ENCODE results near the gene PDAP1. TPM values are rescaled to one million over a fixed set of nuclear protein-coding genes. Genes with fewer than 3 reads are reported as not detected.

Gene PDAP1
- total RNA-seq, 1 experiment from 2014 or later = 150 TPM

- no peak for DNase-seq
- WGBS (ENCODE audit: extremely low coverage, insufficient read length, low lambda C conversion rate) = no CpG with 5 or more reads among the region's 9 CpGs
Observed at GRCh38 chr7:99369767-99370391, 38.5 kb downstream of the PDAP1 start.

More at GRCh38 chr7:99369767-99370391, 38.5 kb downstream of the PDAP1 start:
- no peaks in the 10 kb centered on the region for H3K9me3 ChIP-seq (ENCODE audit: control insufficient read depth, low read depth, low read length)
- no peak overlapping the region for H4K91ac ChIP-seq (ENCODE audit: insufficient read length, low read depth, low read length)
- no peaks in the 10 kb centered on the region for H3K27me3 ChIP-seq (ENCODE audit: insufficient read depth, low read length)
- H3K23me2 ChIP-seq (ENCODE audit: insufficient read length, low read depth, low read length, poor library complexity, severe bottlenecking) = peaks cover 3% of the 10 kb centered on the region
- Mint-ChIP-seq H3K27ac (no peak overlapping the region), H3K9me3 (no peaks in the 10 kb centered on the region), H3K4me1 (peaks cover 10 to 16% of the 10 kb centered on the region in 2 experiments), H3K36me3 (ENCODE audit: insufficient read depth in 1 of 3, low read depth in 3 of 3) (peaks cover 10 to 25% (median 16%) of the 10 kb centered on the region in 3 experiments; a peak in 6 of 7 replicates), H3K27me3 (ENCODE audit: low read depth) (peaks cover 13% of the 10 kb centered on the region), H3K4me3 (no peak overlapping the region)
- no peak overlapping the region for H2BK12ac ChIP-seq (ENCODE audit: insufficient read length, low read depth, low read length)
- no peak overlapping the region for H3K4ac ChIP-seq (ENCODE audit: low read depth, low read length)
- no peak overlapping the region for H3K4me2 ChIP-seq (ENCODE audit: insufficient read depth, insufficient read length, low read length)
- H2AK5ac ChIP-seq (ENCODE audit: insufficient read length, low read length) = no peak overlapping the region
- H4K8ac ChIP-seq (replicated peaks; ENCODE audit: insufficient read length, low read depth, low read length) = no peak overlapping the region
- H3K18ac ChIP-seq (ENCODE audit: insufficient read length, low read depth, low read length) = no peak overlapping the region
- no peak overlapping the region for H2BK5ac ChIP-seq (ENCODE audit: insufficient read length, low read length)
- no peak overlapping the region for H2AFZ ChIP-seq (ENCODE audit: low read length)
- H3K56ac ChIP-seq (ENCODE audit: insufficient read length, low read depth, low read length) = no peak overlapping the region
- no peaks in the 10 kb centered on the region for H4K20me1 ChIP-seq (ENCODE audit: control insufficient read depth, insufficient read depth, insufficient read length)
- H2BK20ac ChIP-seq (ENCODE audit: low read depth, low read length, poor library complexity, severe bottlenecking) = no peak overlapping the region
- H3K23ac ChIP-seq (ENCODE audit: insufficient read length, low read depth, low read length) = no peak overlapping the region
- H4K5ac ChIP-seq (ENCODE audit: insufficient read length, low read depth, low read length) = no peak overlapping the region
- H3K14ac ChIP-seq (ENCODE audit: insufficient read depth, low read length) = no peak overlapping the region
- no peak overlapping the region for H3K9ac ChIP-seq (ENCODE audit: extremely low read depth, insufficient read length, low read length)
- no peak for TF ChIP-seq CTCF (conservative IDR thresholded peaks at IDR 0.05)
- no peaks in the 10 kb centered on the region for H3K79me1 ChIP-seq (ENCODE audit: insufficient read depth, low read depth, low read length, poor library complexity, severe bottlenecking)
- H3K79me2 ChIP-seq (ENCODE audit: insufficient read depth, low read length) = no peaks in the 10 kb centered on the region
- H2BK15ac ChIP-seq (ENCODE audit: low read depth, low read length) = no peak overlapping the region
- no peak overlapping the region for H3T11ph ChIP-seq (ENCODE audit: low read length)
- no peak overlapping the region for H3K27ac ChIP-seq (ENCODE audit: insufficient read length, low read depth, low read length)
- H2BK120ac ChIP-seq (ENCODE audit: low read depth, low read length, poor library complexity, severe bottlenecking) = no peak overlapping the region
- H3K4me1 ChIP-seq (ENCODE audit: insufficient read depth, low read length) = peaks cover 3% of the 10 kb centered on the region; the same call in 1 of the 2 replicates

Data from H9 (cell line).